T-helper 1 cell treated with Interleukin-12 subunit alpha and Interleukin-12 subunit beta and Interleukin-4 antibody, amounts not matched to agents 30 ng/mL and 1 ng/mL, for 36 hours (primary cell): ENCODE results near the gene TRAM2. TPM values are rescaled to one million over a fixed set of nuclear protein-coding genes. Genes with fewer than 3 reads are reported as not detected.

Experiments
- intact Hi-C: fragments of 100-400 bp; cut with micrococcal nuclease; formaldehyde crosslinking; loops from one replicate; pipeline ENCODE4 v1.15.1; 2024
- total RNA-seq: library from RNA; stranded (reverse); gene quantifications from 2 replicates; pipeline ENCODE4 v1.2.3, GENCODE V29; 2022

TRAM2 gene
- total RNA-seq, 1 donor from 2014 or later = 13.7 TPM

DNA sequence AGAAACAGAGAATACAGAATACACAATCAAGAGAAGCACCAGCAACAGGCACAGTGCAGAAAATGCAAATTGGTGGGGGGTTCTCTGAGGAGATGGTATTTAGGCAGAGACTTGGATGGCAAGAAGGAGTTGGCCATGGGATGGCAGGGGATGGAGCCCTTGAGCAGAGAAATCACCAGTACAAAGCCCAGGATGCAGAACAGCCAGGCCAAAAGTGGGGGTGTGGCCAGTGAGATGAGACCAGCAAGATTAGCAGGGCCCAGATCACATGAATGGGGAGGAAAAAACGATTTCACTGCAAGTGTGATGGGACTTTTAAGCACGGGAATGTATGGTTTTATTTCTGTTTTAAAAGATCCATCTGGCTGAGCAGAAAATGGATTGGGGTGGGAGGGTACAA is 63.4 kb downstream of the TRAM2 start:
- intact Hi-C loops = no loop called here

DNA sequence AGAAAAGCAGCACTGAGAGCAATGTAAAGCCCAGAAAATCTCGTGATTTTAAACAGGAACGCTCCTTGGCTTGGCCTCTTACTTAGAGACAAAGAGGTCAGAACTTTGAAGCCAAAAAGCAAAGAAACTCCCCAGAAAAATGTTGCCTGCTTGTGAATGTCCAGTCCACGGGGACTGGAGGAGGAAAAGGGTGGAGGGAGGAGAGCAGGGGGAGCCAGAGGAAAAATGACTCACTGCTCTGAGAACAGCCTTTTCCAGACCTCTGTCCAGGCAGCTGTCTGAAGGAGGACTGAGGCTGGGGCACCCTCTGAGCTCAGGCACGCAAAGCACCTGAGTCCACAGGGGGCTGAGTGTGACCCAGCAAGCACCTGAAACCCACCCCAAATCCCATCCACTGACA is 64.7 kb downstream of the TRAM2 start:
- intact Hi-C loops = no loop called here

GRCh38 chr6:52511572-52512151 is 65.2 kb downstream of the TRAM2 start:
- intact Hi-C loops = no loop called here

- intact Hi-C loops = no loop called here
These were observed 65.7 kb downstream of the TRAM2 start for GRCh38 chr6:52511163-52511562.

DNA sequence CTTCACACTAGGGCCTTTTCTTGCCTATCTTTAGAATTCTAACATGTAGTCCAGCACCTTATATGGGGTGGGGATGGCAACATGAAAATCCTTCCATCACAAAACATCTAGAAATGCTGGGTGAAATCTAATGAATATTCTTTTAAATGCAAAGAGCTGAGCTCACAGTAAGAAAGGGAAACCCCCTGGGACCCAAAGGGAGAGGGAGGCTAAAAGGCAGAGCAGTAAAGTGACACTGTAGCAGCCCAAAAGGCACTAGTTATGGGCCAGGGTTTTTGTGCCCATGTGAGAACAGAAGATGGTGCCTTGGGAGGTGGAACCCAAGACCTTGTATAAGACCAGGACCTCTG is 66.7 kb downstream of the TRAM2 start:
- intact Hi-C loops = no loop called here

GRCh38 chr6:52509281-52510212 is 67.3 kb downstream of the TRAM2 start:
- intact Hi-C loops = no loop called here

DNA sequence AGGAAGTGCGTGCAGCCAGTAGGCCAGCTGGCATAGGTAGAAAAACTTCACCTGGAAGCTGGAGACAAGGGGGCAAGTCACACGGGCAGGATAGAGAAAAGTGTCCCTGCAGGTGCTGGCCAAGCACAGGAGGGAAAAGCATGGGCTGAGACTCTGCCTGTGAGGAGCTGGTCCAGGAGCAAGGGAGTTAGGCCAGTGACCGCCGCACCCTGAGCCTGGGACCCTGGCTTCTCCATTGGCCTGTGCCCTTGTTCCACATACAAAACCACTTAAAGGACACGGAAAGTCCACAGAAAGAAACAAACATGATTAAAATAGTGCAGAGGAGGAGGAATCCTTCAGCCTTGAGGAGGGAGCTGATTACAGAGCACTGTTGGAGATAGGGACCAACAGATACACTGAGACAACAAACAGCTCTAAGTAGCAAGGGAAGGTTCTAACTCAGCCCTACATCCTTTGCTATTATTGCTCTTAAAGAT is 68.6 kb downstream of the TRAM2 start:
- intact Hi-C loops = no loop called here

DNA sequence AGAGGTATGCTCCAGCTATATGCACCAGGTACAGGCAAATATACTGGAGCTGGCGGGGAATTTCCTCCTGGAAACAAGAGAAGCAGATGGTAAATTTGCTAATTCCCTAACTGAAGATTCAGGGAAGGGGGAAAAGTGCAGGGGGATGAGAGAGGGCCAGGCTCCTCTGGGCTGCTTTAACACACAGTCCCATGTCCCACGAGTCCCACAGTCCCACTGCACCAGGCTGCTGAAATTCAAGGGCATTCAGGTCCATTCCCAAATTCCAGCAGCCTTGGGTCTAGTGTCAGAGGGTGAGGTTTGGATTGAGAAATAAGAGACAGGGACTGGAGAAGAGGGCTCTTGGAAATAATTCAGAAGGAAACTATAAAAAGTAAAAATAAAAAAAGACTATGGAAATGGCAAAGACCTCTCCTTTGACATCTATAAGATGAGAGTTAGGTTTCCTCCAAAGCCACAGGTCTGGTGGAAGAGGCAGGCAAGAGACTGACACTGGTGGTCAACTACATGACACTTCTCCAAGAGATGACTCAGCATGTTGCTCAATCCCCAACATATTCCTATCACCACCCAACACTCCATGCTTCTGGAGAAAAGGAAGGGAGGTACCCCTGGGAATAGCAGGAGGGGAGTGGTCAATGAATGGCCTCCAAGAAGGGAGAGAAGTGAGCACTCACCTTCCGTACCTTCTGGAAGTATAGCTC is 69.2 kb downstream of the TRAM2 start:
- intact Hi-C loops = no loop called here

DNA sequence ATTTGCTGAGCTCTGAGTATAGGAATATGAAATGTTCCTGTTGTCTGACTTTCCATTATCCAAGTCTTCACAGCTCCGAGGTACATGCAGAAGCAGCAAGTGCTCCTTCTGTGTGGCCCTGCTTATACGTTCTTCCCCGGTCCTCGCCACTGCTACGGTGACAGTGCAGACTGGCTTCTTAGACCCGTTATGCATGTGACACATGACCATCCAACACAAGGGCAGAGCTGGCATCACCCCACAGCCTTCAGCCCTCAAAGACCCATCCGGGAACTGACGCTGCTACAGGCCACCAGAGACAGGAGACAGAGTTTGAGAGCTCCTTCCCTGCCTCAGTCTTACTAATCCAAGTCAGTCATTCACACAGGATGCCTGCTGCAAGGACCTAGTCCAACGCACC is 70.4 kb downstream of the TRAM2 start:
- intact Hi-C loops = no loop called here

GRCh38 chr6:52505726-52506409 is 71.0 kb downstream of the TRAM2 start:
- intact Hi-C loops = no loop called here

GRCh38 chr6:52504782-52505136 is 72.1 kb downstream of the TRAM2 start:
- intact Hi-C loops = no loop called here

DNA sequence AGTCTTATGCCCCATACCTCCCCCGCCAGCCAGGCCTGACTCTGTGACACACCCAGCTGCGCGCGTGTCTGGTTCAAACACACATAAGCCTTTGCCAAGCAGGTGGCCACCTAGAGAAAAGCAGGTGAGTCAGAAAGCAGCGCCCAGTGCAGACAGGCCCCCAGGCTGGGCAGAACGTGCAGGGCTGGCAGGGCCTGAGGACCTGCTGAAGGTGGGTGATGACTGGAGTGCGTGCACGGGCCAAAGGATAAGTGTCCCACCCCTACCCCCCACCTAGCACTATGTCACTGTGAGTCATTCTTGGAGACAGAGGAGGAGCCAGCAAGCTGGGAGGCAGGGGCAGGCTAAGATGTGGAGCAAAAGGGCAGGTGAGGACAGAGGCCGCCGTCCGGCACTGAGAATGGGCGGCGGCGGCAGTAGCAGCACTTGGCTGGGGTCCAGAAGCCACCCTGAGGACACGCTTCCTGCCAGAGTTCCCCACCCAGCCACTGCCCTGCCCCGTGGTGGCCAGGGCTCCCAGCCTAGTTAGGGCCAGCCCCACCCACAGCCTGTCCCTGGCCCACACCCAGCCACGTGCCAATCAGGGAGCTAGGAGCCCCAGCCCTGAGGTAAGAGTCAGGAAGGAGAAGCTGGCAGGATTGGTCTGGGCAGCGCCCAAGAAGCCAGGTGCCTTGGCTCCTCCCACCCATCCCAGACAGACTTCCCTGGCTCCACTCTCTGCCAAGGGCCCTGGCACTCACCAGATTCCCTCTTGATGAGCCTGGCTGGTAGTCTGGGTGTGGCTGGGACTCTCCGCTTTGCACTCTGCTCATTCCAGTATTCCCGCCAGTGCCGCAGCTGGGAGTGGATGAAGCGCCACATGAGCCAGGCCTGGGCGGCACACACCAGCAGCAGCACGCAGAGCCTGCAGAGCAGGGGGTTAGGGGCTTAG is 72.7 kb downstream of the TRAM2 start:
- intact Hi-C loops = no loop called here

DNA sequence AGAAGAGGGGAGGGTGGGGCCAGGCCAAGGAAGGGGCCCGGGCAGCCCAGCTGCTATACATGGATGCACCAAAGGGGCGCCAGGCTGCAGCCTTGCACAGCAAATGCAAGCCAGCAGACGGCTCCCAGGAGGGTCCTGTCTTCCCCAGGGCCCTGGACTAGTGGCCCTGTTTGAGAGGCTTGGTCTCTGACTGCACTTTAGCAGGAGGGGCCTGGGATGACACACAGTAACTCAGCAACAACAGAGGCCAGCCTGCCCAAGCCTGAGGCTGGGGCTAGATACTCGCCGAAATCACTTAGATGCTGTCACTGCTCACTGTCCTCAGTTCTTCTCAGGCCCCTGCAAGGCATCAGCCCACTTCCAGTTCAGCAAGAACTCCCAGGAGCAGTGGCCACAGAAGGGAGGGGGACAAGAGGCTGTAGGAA is 73.5 kb downstream of the TRAM2 start:
- intact Hi-C loops = no loop called here

DNA sequence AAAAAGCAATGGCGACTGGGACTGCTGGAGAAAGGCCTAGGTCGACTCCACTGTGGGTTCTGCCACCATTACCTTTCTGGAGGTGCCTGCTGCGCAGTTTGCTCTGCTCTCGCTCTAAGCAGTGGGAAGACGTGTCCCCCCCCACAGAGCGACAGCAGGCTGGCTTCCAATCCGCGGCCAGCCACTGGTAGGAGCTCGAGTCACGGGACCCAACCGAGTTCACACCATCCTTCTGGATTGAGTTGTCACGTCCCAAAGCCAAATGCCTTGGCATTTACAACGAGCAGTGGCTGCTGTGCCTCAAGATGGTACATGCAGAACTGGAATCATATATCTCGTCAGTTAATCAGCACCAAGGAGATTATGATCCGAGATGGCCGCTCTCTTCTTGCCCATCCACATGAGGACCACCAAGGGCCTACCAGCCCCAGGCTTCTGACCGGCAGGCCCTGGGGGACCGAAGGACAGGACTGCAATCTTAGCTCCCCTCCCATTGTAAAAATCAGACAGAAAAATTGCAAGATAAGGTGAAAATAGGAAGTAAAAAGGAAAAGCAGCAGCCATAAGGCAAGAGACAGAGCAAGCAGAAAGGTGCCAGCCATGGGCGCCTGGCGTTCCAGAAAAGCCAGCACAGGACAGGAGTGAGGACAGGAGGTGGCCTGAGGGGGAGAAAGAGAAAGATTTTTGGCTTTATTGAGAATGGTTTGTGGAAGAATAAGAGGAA is 74.4 kb downstream of the TRAM2 start:
- intact Hi-C loops = no loop called here

GRCh38 chr6:52500238-52501129 is 76.4 kb downstream of the TRAM2 start:
- intact Hi-C loops = no loop called here

DNA sequence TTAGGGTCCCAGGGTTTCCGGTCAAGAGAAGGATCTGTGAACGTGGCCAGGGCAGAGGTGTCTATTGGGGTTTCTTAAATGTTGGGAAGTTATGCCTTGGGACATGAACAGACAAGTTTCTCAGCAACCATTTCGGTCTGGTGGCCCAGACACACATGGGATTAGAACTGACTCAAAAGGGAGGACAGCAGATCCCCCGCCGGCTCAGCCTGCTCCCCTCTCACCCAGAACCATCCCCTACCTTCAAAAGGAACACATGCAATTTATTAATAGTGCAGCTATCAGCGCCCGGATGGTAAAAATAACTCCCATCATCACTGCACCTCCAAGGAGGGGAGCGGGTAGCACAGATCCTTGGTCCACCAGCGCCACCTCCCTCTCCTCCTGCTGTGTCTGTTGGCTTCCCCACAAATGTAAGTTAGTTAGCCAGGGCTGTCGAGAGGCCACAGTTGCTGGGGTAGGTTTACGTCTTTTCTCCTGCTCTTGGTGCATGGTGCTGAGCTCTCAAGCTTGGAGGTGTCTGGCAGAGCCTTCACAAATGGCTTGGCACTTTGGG is 77.1 kb downstream of the TRAM2 start:
- intact Hi-C loops = loop anchor here (5.0 kb wide), 1 partner anchor 163 kb away; no protein-coding TSS in a partner anchor

GRCh38 chr6:52499026-52499425 is 77.8 kb downstream of the TRAM2 start:
- intact Hi-C loops = loop anchor here (5.0 kb wide), 1 partner anchor 163 kb away; no protein-coding TSS in a partner anchor

DNA sequence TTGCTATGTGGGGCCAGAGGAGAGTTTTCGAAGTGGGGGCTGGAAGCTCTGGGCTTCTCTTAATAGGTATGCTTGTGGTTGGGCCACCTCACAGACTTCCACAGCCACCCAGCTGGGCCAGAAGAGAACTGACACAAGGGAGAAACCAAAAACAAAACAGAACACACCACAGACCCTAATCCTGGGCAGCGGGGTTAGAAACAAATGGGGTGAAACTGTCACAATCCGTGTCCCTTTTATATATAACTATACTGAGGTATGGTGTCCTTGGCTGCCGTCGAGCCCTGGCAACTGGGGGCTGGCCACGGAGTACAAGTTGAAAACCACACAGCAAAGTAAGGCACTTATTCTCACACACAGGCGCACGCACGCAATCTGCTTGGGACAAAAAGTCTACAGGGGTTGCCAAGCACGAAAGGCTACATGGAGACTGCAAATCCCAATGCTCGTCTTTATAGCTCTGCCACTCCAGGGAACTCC is 78.3 kb downstream of the TRAM2 start:
- intact Hi-C loops = loop anchor here (5.0 kb wide), 1 partner anchor 164 kb away; no protein-coding TSS in a partner anchor
